Hepatocyte (in vitro differentiated cells): ENCODE results near the gene ARHGEF37. TPM values are rescaled to one million over a fixed set of nuclear protein-coding genes. Genes with fewer than 3 reads are reported as not detected.

Source experiments
- DNase-seq: peaks from one replicate; pipeline ENCODE4 v3.0.0-alpha.2; 2016; ENCODE audit warnings: low spot score
- H2AFZ ChIP-seq: fragments of 200-600 bp; sonication (generic); 2 replicates; pipeline ENCODE4 v1.6.0; 2016; ENCODE audit warnings: antibody characterized with exemption, mild to moderate bottlenecking
- H3K27ac ChIP-seq: fragments of 200-600 bp; sonication (generic); 2 replicates; pipeline ENCODE4 v1.5.1; 2016; ENCODE audit warnings: mild to moderate bottlenecking
- H3K27me3 ChIP-seq: fragments of 200-600 bp; sonication (generic); 2 replicates; pipeline ENCODE4 v1.6.1; 2016
- H3K36me3 ChIP-seq: fragments of 200-600 bp; sonication (generic); replicated peaks from 2 replicates; pipeline ENCODE4 v1.5.1; 2016; ENCODE audit warnings: low read depth; ENCODE audit not compliant: insufficient read depth
- H3K4me1 ChIP-seq: fragments of 200-600 bp; sonication (generic); 2 replicates; pipeline ENCODE4 v1.5.1; 2016; ENCODE audit warnings: mild to moderate bottlenecking, moderate library complexity; ENCODE audit not compliant: insufficient read depth
- H3K4me2 ChIP-seq: fragments of 200-600 bp; sonication (generic); 2 replicates; pipeline ENCODE4 v1.6.0; 2016
- H3K4me3 ChIP-seq: fragments of 200-600 bp; sonication (generic); 2 replicates; pipeline ENCODE4 v1.5.1; 2016; ENCODE audit warnings: mild to moderate bottlenecking
- H3K79me2 ChIP-seq: fragments of 200-600 bp; sonication (generic); 2 replicates; pipeline ENCODE4 v1.6.0; 2017; ENCODE audit warnings: mild to moderate bottlenecking
- H3K9me2 ChIP-seq: fragments of 200-600 bp; sonication (generic); replicated peaks from 2 replicates; pipeline ENCODE4 v1.6.0; 2017; ENCODE audit warnings: mild to moderate bottlenecking; ENCODE audit not compliant: insufficient read depth
- H3K9me3 ChIP-seq: fragments of 200-600 bp; sonication (generic); 2 replicates; pipeline ENCODE4 v1.5.1; 2016; ENCODE audit warnings: low read depth, mild to moderate bottlenecking
- H4K20me1 ChIP-seq: fragments of 200-600 bp; sonication (generic); 2 replicates; pipeline ENCODE4 v1.6.0; 2016; ENCODE audit warnings: mild to moderate bottlenecking; ENCODE audit not compliant: insufficient read depth, poor library complexity, severe bottlenecking
- EZH2 ChIP-seq: fragments of 200-600 bp; sonication (generic); IDR thresholded peaks from 2 replicates; pipeline ENCODE4 v1.6.1; 2016; ENCODE audit warnings: antibody characterized with exemption, mild to moderate bottlenecking, borderline replicate concordance
- EZH2phosphoT487 ChIP-seq: fragments of 200-600 bp; sonication (generic); IDR thresholded peaks from one replicate; pipeline ENCODE4 v1.6.1; 2018; ENCODE audit warnings: antibody characterized with exemption, mild to moderate bottlenecking, low read depth, moderate library complexity; ENCODE audit not compliant: unreplicated experiment, severe bottlenecking
- WGBS: methylation state at CpG from one replicate; pipeline ENCODE4 v1.1.6; 2016; ENCODE audit warnings: low lambda C conversion rate; ENCODE audit errors: missing lambda C conversion rate; 5-methylcytosine and 5-hydroxymethylcytosine counted together
- polyA plus RNA-seq: library from polyadenylated mRNA; unstranded; fragments of >200 nt; fragmentation: Nextera tagmentation; extraction: Ambion mirVana; gene quantifications from 2 replicates; pipeline ENCODE4 v1.2.1, GENCODE V29; 2016
- total RNA-seq: library from RNA; depleted of rRNA; stranded (reverse); fragments of >200 nt; gene quantifications from 2 replicates; pipeline ENCODE4 v1.2.3, GENCODE V29; 2014
- TF ChIP-seq, protein P1 (sequence below): fragments of 200-600 bp; sonication (generic); IDR thresholded peaks from 2 replicates; pipeline ENCODE4 v1.5.1; 2016; ENCODE audit warnings: antibody characterized with exemption, mild to moderate bottlenecking; ENCODE audit not compliant: poor library complexity

ARHGEF37 gene
- total and polyA plus RNA-seq, 2 experiments from 2014 or later = 2.3 to 2.9 TPM

DNA sequence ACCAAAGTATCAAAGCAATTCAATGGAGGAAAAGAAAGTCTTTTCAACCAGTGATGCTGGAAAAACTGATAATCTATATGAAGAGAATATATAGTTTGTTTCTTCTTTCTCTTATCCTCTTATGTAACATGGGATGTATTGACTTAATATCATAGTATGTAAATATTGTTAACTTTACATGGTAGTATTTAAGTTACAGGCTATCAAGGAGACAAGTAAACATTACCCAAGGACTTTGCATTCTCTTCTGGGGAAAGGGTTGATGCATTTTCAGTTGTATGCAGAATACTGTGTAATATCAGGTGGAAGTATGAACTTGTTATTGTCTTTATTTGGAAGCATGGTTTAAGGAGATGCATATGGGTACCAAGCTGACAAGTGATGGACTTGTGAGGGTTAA lies 9.1 kb upstream of the ARHGEF37 start:
- H3K27ac ChIP-seq = no peak overlapping the region
- no peak overlapping the region for H3K4me2 ChIP-seq

DNA sequence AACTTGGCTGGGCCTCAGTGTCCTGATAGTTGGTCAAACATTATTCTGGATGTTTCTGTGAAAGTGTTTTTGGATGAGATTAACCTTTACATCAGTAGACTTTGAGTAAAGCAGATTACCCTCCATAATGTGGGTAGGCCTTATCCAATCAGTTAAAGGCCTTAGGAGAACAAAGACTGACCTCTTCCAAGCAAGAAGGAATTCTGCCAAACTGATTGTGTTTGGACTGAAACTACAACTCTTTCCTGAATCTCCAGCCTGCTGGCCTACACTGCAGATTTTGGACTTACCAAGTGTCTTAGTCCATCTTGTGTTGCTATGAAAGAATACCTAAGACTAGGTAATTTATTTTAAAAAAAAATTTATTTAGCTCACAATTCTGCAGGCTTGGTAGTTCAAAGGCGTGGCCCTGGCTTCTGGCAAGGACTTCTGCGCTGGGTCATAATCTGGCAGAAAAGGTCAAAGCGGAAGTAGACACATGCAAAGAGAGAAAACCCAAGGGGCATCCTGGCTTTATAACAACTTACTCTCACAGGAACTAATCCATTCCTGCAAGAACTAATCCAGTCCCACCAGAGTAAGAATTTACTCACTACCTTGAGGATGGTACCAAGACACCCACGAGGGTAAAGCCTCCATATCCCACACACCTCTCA lies 8.6 kb upstream of the ARHGEF37 start:
- no peaks in the 10 kb centered on the region for H4K20me1 ChIP-seq
- H3K4me2 ChIP-seq = no peak overlapping the region
- no peaks in the 10 kb centered on the region for H3K9me3 ChIP-seq
- 82% methylated on average over 4 of the region's 4 CpGs for WGBS
- no peaks in the 10 kb centered on the region for H3K36me3 ChIP-seq
- H2AFZ ChIP-seq = no peak overlapping the region
- no peaks in the 10 kb centered on the region for H3K9me2 ChIP-seq
- TF ChIP-seq EZH2 = no peak
- no peaks in the 10 kb centered on the region for H3K79me2 ChIP-seq
- no peak for DNase-seq
- no peak overlapping the region for H3K27ac ChIP-seq
- H3K27me3 ChIP-seq = no peaks in the 10 kb centered on the region
- no peak overlapping the region for H3K4me3 ChIP-seq
- no peaks in the 10 kb centered on the region for H3K4me1 ChIP-seq

More for the DNA sequence above, 9.1 kb upstream of the ARHGEF37 start:
- H3K4me3 ChIP-seq = no peak overlapping the region
- H3K79me2 ChIP-seq = no peaks in the 10 kb centered on the region
- TF ChIP-seq, protein P1, sequence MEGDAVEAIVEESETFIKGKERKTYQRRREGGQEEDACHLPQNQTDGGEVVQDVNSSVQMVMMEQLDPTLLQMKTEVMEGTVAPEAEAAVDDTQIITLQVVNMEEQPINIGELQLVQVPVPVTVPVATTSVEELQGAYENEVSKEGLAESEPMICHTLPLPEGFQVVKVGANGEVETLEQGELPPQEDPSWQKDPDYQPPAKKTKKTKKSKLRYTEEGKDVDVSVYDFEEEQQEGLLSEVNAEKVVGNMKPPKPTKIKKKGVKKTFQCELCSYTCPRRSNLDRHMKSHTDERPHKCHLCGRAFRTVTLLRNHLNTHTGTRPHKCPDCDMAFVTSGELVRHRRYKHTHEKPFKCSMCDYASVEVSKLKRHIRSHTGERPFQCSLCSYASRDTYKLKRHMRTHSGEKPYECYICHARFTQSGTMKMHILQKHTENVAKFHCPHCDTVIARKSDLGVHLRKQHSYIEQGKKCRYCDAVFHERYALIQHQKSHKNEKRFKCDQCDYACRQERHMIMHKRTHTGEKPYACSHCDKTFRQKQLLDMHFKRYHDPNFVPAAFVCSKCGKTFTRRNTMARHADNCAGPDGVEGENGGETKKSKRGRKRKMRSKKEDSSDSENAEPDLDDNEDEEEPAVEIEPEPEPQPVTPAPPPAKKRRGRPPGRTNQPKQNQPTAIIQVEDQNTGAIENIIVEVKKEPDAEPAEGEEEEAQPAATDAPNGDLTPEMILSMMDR = no peak
- no peaks in the 10 kb centered on the region for H3K9me3 ChIP-seq
- no peaks in the 10 kb centered on the region for H3K9me2 ChIP-seq
- no peaks in the 10 kb centered on the region for H3K4me1 ChIP-seq
- no peaks in the 10 kb centered on the region for H3K27me3 ChIP-seq
- H3K36me3 ChIP-seq = no peaks in the 10 kb centered on the region
- DNase-seq = no peak
- no peak overlapping the region for H2AFZ ChIP-seq
- H4K20me1 ChIP-seq = no peaks in the 10 kb centered on the region

DNA sequence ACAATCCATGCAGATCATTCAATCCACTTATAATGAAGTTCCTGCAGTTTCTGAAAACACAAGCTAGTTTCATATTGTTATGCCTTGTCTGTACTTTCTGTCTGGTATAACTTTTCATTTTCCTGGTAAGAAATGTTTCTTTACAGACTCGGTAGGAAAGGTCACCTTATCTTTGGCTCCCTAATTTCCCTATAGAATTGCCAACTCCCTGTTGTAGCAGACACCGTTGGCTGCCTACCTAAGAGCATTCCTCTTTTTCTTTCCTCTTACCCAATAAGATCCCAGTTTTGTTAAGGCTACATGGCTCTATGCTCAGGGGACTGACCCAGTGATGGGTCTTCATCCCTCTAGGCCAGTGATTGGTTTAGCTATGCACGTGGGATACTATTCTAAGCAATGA lies 6.2 kb upstream of the ARHGEF37 start:
- H3K79me2 ChIP-seq = no peaks in the 10 kb centered on the region
- no peak for TF ChIP-seq EZH2phosphoT487
- TF ChIP-seq, protein P1 = no peak
- no peak for TF ChIP-seq EZH2
- no peaks in the 10 kb centered on the region for H3K27me3 ChIP-seq
- H3K4me1 ChIP-seq = no peaks in the 10 kb centered on the region
- no peaks in the 10 kb centered on the region for H3K36me3 ChIP-seq
- no peaks in the 10 kb centered on the region for H4K20me1 ChIP-seq
- H3K9me3 ChIP-seq = no peaks in the 10 kb centered on the region
- H3K4me3 ChIP-seq = no peak overlapping the region
- no peak overlapping the region for H3K4me2 ChIP-seq
- WGBS = 76% methylated on average over 3 of the region's 3 CpGs
- H2AFZ ChIP-seq = no peak overlapping the region
- no peak for DNase-seq
- H3K27ac ChIP-seq = no peak overlapping the region
- H3K9me2 ChIP-seq = no peaks in the 10 kb centered on the region

DNA sequence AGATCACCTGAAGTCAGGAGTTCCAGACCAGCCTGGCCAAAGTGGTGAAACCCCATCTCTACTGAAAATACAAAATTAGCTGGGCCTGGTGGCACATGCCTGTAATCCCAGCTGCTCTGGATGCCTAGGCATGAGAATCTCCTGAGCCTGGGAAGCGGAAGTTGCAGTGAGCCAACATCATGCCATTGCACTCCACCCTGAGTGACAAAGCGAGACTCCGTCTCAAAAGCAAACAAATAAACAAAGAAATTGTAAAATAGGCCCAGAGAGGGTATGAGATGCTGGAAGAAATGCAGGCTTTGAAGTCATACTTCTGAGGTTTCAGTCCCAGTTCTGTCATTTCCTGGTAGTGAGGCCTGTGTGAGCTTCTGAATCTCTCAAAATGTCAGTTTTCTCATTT lies 5.3 kb upstream of the ARHGEF37 start:
- H3K27me3 ChIP-seq = no peaks in the 10 kb centered on the region
- no peaks in the 10 kb centered on the region for H3K9me2 ChIP-seq
- no peak overlapping the region for H3K4me3 ChIP-seq
- H3K4me2 ChIP-seq = no peak overlapping the region
- no peak overlapping the region for H3K27ac ChIP-seq
- no peaks in the 10 kb centered on the region for H3K9me3 ChIP-seq
- H3K36me3 ChIP-seq = no peaks in the 10 kb centered on the region
- H3K4me1 ChIP-seq = peaks cover 5% of the 10 kb centered on the region
- no peak overlapping the region for H2AFZ ChIP-seq
- H3K79me2 ChIP-seq = no peaks in the 10 kb centered on the region
- TF ChIP-seq EZH2phosphoT487 (no peak), EZH2 (no peak)
- TF ChIP-seq, protein P1 = no peak
- 92% methylated on average over 3 of the region's 3 CpGs for WGBS
- DNase-seq = no peak
- H4K20me1 ChIP-seq = no peaks in the 10 kb centered on the region
